Measurements from ENCODE around the gene ARHGAP5.

Gene ARHGAP5

DNA sequence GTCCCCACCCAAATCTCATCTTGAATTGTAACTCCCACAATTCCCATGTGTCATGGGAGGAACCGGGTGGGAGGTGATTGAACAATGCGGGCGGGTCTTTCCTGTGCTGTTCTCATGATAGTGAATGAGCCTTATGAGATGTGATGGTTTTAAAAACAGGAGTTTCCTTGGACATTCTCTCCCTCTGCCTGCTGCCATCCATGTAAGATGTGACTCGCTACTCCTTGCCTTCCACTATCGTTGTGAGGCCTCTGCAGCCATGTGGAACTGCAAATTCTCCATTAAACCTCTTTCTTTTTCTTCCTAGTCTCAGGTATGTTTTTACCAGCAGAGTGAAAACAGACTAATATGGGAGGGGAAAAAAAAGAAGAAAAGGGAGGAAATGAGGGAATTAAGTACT lies 22.6 kb upstream of the ARHGAP5 start:
- TF ChIP-seq, protein P1, sequence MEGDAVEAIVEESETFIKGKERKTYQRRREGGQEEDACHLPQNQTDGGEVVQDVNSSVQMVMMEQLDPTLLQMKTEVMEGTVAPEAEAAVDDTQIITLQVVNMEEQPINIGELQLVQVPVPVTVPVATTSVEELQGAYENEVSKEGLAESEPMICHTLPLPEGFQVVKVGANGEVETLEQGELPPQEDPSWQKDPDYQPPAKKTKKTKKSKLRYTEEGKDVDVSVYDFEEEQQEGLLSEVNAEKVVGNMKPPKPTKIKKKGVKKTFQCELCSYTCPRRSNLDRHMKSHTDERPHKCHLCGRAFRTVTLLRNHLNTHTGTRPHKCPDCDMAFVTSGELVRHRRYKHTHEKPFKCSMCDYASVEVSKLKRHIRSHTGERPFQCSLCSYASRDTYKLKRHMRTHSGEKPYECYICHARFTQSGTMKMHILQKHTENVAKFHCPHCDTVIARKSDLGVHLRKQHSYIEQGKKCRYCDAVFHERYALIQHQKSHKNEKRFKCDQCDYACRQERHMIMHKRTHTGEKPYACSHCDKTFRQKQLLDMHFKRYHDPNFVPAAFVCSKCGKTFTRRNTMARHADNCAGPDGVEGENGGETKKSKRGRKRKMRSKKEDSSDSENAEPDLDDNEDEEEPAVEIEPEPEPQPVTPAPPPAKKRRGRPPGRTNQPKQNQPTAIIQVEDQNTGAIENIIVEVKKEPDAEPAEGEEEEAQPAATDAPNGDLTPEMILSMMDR (IDR thresholded peaks at IDR 0.05; ENCODE audit: low read depth, low read length), result no peak
- no peak for DNase-seq
- H3K4me3 ChIP-seq (ENCODE audit: low read depth, low read length), result no peak overlapping the region

DNA sequence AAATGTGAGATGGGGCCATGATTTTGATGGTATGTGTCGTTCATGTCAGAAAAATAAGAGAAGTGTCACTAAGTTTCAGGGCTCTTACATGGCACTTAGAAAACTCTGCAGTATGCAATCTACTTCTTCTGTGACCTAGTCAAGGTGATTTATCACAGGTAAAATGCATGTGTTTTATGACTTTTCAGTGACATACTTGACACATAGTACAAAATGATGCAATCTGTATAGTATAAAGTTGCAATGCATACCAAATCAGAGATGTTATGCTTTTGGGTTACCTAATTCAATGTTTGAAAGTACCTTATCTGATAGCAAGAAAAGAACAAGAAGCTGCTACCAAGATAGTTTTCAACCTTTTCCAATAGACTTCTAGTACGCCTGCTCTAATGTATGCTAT lies 21.9 kb upstream of the ARHGAP5 start:
- TF ChIP-seq, protein P1 (IDR thresholded peaks at IDR 0.05; ENCODE audit: low read depth, low read length), result no peak
- Histone ChIP-seq H3K9me3 (ENCODE audit: severe bottlenecking) (no peaks in the 10 kb centered on the region), H3K36me3 (no peaks in the 10 kb centered on the region), H3K27me3 (ENCODE audit: insufficient read depth, low read depth, severe bottlenecking) (no peaks in the 10 kb centered on the region), H3K27ac (no peak overlapping the region), H3K4me3 (ENCODE audit: low read depth, low read length) (no peak overlapping the region)
- DNase-seq, result no peak

More for the DNA sequence above, 22.6 kb upstream of the ARHGAP5 start:
- H3K27ac ChIP-seq, result no peak overlapping the region
- H3K9me3 ChIP-seq (ENCODE audit: severe bottlenecking), result no peaks in the 10 kb centered on the region
- H3K27me3 ChIP-seq (ENCODE audit: insufficient read depth, low read depth, severe bottlenecking), result no peaks in the 10 kb centered on the region
- H3K36me3 ChIP-seq, result no peaks in the 10 kb centered on the region

DNA sequence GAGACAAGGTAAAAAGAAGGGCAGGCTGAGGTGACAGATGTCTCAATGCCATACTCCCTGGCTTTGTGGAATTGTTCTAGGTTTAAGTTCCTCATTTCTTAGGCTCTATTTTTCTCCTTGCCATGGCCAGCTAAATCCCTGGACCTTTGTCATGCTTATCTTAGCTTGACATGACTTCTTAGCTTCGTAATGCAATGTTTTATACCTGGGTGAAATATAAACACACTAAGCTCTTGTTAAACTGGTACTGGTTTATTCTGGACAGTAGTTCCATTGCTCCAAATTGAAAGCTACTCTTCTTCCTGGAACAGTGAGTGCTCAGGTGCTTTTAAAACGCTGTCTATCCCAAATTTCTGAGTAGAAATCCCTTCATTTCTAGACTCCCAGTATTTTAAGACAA lies 17.4 kb upstream of the ARHGAP5 start:
- TF ChIP-seq, protein P1 (IDR thresholded peaks at IDR 0.05; ENCODE audit: low read depth, low read length), result no peak
- DNase-seq, result no peak
- no peaks in the 10 kb centered on the region for H3K27me3 ChIP-seq (ENCODE audit: insufficient read depth, low read depth, severe bottlenecking)
- H3K4me3 ChIP-seq (ENCODE audit: low read depth, low read length), result no peak overlapping the region
- H3K27ac ChIP-seq, result no peak overlapping the region
- no peaks in the 10 kb centered on the region for H3K36me3 ChIP-seq
- no peaks in the 10 kb centered on the region for H3K9me3 ChIP-seq (ENCODE audit: severe bottlenecking)

DNA sequence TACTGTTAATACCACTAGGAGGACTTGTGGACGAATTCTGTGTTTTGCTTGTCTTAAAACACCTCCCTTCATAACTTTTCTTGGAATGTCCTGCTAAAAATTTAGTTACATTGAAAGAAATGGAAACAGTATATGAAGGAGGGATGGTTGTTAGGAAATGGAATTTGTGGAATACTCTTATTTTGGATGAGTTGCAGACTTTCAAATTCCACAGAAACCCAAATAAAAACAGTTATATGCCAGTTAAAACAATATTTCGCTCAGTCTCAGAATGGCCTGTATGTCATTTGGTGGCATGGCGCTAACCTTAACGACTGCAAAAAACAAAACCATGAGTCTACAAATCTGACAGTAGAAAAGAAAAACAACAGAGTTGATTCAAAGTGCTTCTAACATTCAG lies 12.2 kb upstream of the ARHGAP5 start:
- no peaks in the 10 kb centered on the region for H3K36me3 ChIP-seq
- H3K27ac ChIP-seq, result no peak overlapping the region
- no peaks in the 10 kb centered on the region for H3K9me3 ChIP-seq (ENCODE audit: severe bottlenecking)
- no peaks in the 10 kb centered on the region for H3K27me3 ChIP-seq (ENCODE audit: insufficient read depth, low read depth, severe bottlenecking)
- TF ChIP-seq, protein P1 (IDR thresholded peaks at IDR 0.05; ENCODE audit: low read depth, low read length), result no peak
- H3K4me3 ChIP-seq (ENCODE audit: low read depth, low read length), result no peak overlapping the region
- DNase-seq, result no peak

DNA sequence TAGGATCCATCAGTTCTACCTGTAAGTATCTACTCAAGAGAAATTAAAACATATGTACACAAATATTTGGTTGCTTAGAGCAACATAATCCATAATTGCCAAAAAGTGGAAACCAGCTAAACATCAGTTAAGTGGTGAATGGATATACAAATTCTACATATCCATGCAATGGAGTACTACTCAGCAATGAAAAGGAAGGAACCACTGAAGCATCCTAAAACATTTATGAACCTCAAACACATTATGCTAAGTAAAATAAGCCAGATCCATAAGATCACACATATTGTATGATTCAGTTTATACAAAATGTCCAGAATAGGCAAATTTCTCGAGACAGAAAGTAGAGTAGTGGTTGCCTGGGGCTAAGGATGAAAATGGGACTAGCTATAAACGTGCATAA lies 8.4 kb upstream of the ARHGAP5 start:
- Histone ChIP-seq H3K27ac (no peak overlapping the region), H3K36me3 (no peaks in the 10 kb centered on the region), H3K9me3 (ENCODE audit: severe bottlenecking) (no peaks in the 10 kb centered on the region), H3K27me3 (ENCODE audit: insufficient read depth, low read depth, severe bottlenecking) (no peaks in the 10 kb centered on the region), H3K4me3 (ENCODE audit: low read depth, low read length) (no peak overlapping the region)
- TF ChIP-seq, protein P1 (IDR thresholded peaks at IDR 0.05; ENCODE audit: low read depth, low read length), result no peak
- DNase-seq, result no peak

DNA sequence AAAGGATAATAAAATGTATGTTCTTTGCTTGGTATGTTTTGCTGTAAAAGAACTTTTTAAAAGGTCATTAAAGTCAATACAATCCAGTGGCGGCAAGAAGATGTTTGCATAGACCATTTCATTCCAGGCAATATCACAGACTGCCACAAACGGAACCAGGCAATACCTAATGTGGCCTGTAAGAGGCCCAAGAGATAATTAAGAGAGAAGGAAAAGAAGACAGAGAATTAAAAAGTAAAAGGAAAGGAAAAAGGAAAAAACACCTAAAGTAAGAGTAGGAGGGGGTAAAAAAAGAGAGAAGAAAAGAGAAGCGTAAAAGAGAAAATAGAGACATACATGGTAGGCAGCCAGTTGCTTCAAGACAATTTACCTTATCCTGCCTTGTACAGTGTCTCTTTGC lies 6.8 kb upstream of the ARHGAP5 start:
- Histone ChIP-seq H3K36me3 (no peaks in the 10 kb centered on the region), H3K4me3 (ENCODE audit: low read depth, low read length) (no peak overlapping the region), H3K9me3 (ENCODE audit: severe bottlenecking) (no peaks in the 10 kb centered on the region), H3K27ac (no peak overlapping the region), H3K27me3 (ENCODE audit: insufficient read depth, low read depth, severe bottlenecking) (no peaks in the 10 kb centered on the region)
- TF ChIP-seq, protein P1 (IDR thresholded peaks at IDR 0.05; ENCODE audit: low read depth, low read length), result no peak
- DNase-seq, result no peak

Data from WERI-Rb-1 (cell line).